H9 (cell line): ENCODE data around the gene BACE2. TPM values are rescaled to one million over a fixed set of nuclear protein-coding genes. Genes with fewer than 3 reads are reported as not detected.

Experiments used
- DNase-seq: peaks from one replicate; pipeline ENCODE4 v3.0.0-alpha.2; 2017
- H2AFZ ChIP-seq: one replicate; pipeline ENCODE4 v1.6.1; 2013; ENCODE audit warnings: mild to moderate bottlenecking, low read length, control low read depth, moderate library complexity
- H2AK5ac ChIP-seq: 2 replicates; pipeline ENCODE4 v1.6.1; 2013; ENCODE audit warnings: low read length, control low read depth, mixed read lengths; ENCODE audit not compliant: insufficient read length
- H2BK120ac ChIP-seq: one replicate; pipeline ENCODE4 v1.6.1; 2013; ENCODE audit warnings: low read depth, mild to moderate bottlenecking, low read length, control low read depth, inconsistent platforms; ENCODE audit not compliant: poor library complexity, severe bottlenecking
- H2BK12ac ChIP-seq: 2 replicates; pipeline ENCODE4 v1.6.1; 2013; ENCODE audit warnings: low read length, control low read depth, mixed read lengths, low read depth; ENCODE audit not compliant: insufficient read length
- H2BK15ac ChIP-seq: 2 replicates; pipeline ENCODE4 v1.6.1; 2013; ENCODE audit warnings: low read depth, low read length, control low read depth
- H2BK20ac ChIP-seq: one replicate; pipeline ENCODE4 v1.6.1; 2013; ENCODE audit warnings: low read depth, mild to moderate bottlenecking, low read length, control low read depth, inconsistent platforms; ENCODE audit not compliant: poor library complexity, severe bottlenecking
- H2BK5ac ChIP-seq: 2 replicates; pipeline ENCODE4 v1.6.1; 2013; ENCODE audit warnings: low read length, control low read depth, mixed read lengths; ENCODE audit not compliant: insufficient read length
- H3K14ac ChIP-seq: 2 replicates; pipeline ENCODE4 v1.6.1; 2013; ENCODE audit warnings: low read length, control low read depth; ENCODE audit not compliant: insufficient read depth
- H3K18ac ChIP-seq: 2 replicates; pipeline ENCODE4 v1.6.1; 2013; ENCODE audit warnings: low read depth, mild to moderate bottlenecking, mixed read lengths, low read length, control low read depth; ENCODE audit not compliant: insufficient read length
- H3K23ac ChIP-seq: 2 replicates; pipeline ENCODE4 v1.6.1; 2013; ENCODE audit warnings: low read length, control low read depth, mixed read lengths, low read depth; ENCODE audit not compliant: insufficient read length
- H3K23me2 ChIP-seq: 2 replicates; pipeline ENCODE4 v1.6.1; 2013; ENCODE audit warnings: low read depth, mild to moderate bottlenecking, mixed read lengths, low read length, control low read depth; ENCODE audit not compliant: insufficient read length, poor library complexity, severe bottlenecking
- H3K27ac ChIP-seq: 2 replicates; pipeline ENCODE4 v1.5.1; 2013; ENCODE audit warnings: low read length, control low read depth, mixed read lengths, low read depth; ENCODE audit not compliant: insufficient read length
- H3K27me3 ChIP-seq: 2 replicates; pipeline ENCODE4 v1.6.1; 2013; ENCODE audit warnings: low read length, control low read depth, inconsistent platforms; ENCODE audit not compliant: insufficient read depth
- H3K4ac ChIP-seq: 2 replicates; pipeline ENCODE4 v1.6.1; 2013; ENCODE audit warnings: low read depth, mild to moderate bottlenecking, control low read depth, inconsistent platforms, low read length, moderate library complexity
- H3K4me1 ChIP-seq: 2 replicates; pipeline ENCODE4 v1.6.1; 2013; ENCODE audit warnings: low read length, control low read depth, inconsistent platforms; ENCODE audit not compliant: insufficient read depth
- H3K4me2 ChIP-seq: 2 replicates; pipeline ENCODE4 v1.6.1; 2013; ENCODE audit warnings: low read length, control low read depth, mixed read lengths; ENCODE audit not compliant: insufficient read length, insufficient read depth
- H3K56ac ChIP-seq: 2 replicates; pipeline ENCODE4 v1.6.1; 2013; ENCODE audit warnings: low read depth, mild to moderate bottlenecking, mixed read lengths, low read length, control low read depth; ENCODE audit not compliant: insufficient read length
- H3K79me1 ChIP-seq: 2 replicates; pipeline ENCODE4 v1.6.1; 2013; ENCODE audit warnings: low read depth, mild to moderate bottlenecking, moderate library complexity, low read length, control low read depth, inconsistent platforms; ENCODE audit not compliant: insufficient read depth, poor library complexity, severe bottlenecking
- H3K79me2 ChIP-seq: 2 replicates; pipeline ENCODE4 v1.6.1; 2013; ENCODE audit warnings: low read length, control low read depth, inconsistent platforms; ENCODE audit not compliant: insufficient read depth
- H3K9ac ChIP-seq: 2 replicates; pipeline ENCODE4 v1.6.1; 2013; ENCODE audit warnings: low read length, control low read depth, mixed read lengths; ENCODE audit not compliant: insufficient read length; ENCODE audit errors: extremely low read depth
- H3K9me3 ChIP-seq: one replicate; pipeline ENCODE4 v1.6.1; 2013; ENCODE audit warnings: low read depth, low read length, inconsistent platforms; ENCODE audit not compliant: control insufficient read depth
- H3T11ph ChIP-seq: one replicate; pipeline ENCODE4 v1.6.1; 2013; ENCODE audit warnings: mild to moderate bottlenecking, low read length, control low read depth, inconsistent platforms
- H4K20me1 ChIP-seq: one replicate; pipeline ENCODE4 v1.6.1; 2013; ENCODE audit not compliant: control insufficient read depth, insufficient read length, insufficient read depth
- H4K5ac ChIP-seq: 2 replicates; pipeline ENCODE4 v1.6.1; 2013; ENCODE audit warnings: low read depth, mild to moderate bottlenecking, mixed read lengths, low read length, control low read depth; ENCODE audit not compliant: insufficient read length
- H4K8ac ChIP-seq: replicated peaks from 2 replicates; pipeline ENCODE4 v1.6.1; 2013; ENCODE audit warnings: low read length, control low read depth, mixed read lengths, low read depth; ENCODE audit not compliant: insufficient read length
- H4K91ac ChIP-seq: 2 replicates; pipeline ENCODE4 v1.6.1; 2013; ENCODE audit warnings: low read depth, mild to moderate bottlenecking, moderate library complexity, mixed read lengths, low read length, control low read depth; ENCODE audit not compliant: insufficient read length
- H3K27ac Mint-ChIP-seq, 3 experiments: 2 replicates in 2 of 3; 3 replicates in 1 of 3; pipeline ENCODE4 v1.8.0; 2020 to 2021; ENCODE audit warnings: mixed read lengths in 3 of 3, mild to moderate bottlenecking in 1 of 3, moderate library complexity in 1 of 3
- H3K27me3 Mint-ChIP-seq: 2 replicates; pipeline ENCODE4 v1.8.0; 2021; ENCODE audit warnings: low read depth, mild to moderate bottlenecking, moderate library complexity, mixed read lengths
- H3K36me3 Mint-ChIP-seq, 3 experiments: 2 replicates in 2 of 3; 3 replicates in 1 of 3; pipeline ENCODE4 v1.8.0; 2020 to 2021; ENCODE audit warnings: low read depth in 3 of 3, mixed read lengths in 3 of 3; ENCODE audit not compliant: insufficient read depth in 1 of 3
- H3K4me1 Mint-ChIP-seq, 2 experiments: 2 replicates each; pipeline ENCODE4 v1.8.0; 2020; ENCODE audit warnings: mixed read lengths in 2 of 2
- H3K4me3 Mint-ChIP-seq, 2 experiments: 2 replicates in 1 of 2; 3 replicates in 1 of 2; pipeline ENCODE4 v1.8.0; 2020 to 2021; ENCODE audit warnings: mild to moderate bottlenecking in 2 of 2, mixed read lengths in 2 of 2, moderate library complexity in 1 of 2
- H3K9me3 Mint-ChIP-seq, 2 experiments: 2 replicates in 1 of 2; 3 replicates in 1 of 2; pipeline ENCODE4 v1.8.0; 2020; ENCODE audit warnings: mild to moderate bottlenecking in 2 of 2, mixed read lengths in 2 of 2, moderate library complexity in 1 of 2
- WGBS: extraction: QIAGEN DNeasy Blood & Tissue Kit; methylation state at CpG from one replicate; pipeline ENCODE4 v1.1.7; 2013; ENCODE audit warnings: missing lambda C conversion rate, low lambda C conversion rate, mixed read lengths; ENCODE audit not compliant: insufficient read length; ENCODE audit errors: extremely low coverage; 5-methylcytosine and 5-hydroxymethylcytosine counted together
- total RNA-seq: library from RNA; stranded (reverse); gene quantifications from 2 replicates; pipeline ENCODE4 v1.2.1, GENCODE V29; 2021
- TF ChIP-seq, protein P1 (sequence below): fragments of 200-600 bp; sonication (generic); conservative IDR thresholded peaks from 3 replicates; pipeline ENCODE4 v1.8.0; 2021; ENCODE audit warnings: antibody characterized with exemption, mild to moderate bottlenecking

BACE2 gene
- total RNA-seq, 1 experiment from 2014 or later: 8.0 TPM

DNA sequence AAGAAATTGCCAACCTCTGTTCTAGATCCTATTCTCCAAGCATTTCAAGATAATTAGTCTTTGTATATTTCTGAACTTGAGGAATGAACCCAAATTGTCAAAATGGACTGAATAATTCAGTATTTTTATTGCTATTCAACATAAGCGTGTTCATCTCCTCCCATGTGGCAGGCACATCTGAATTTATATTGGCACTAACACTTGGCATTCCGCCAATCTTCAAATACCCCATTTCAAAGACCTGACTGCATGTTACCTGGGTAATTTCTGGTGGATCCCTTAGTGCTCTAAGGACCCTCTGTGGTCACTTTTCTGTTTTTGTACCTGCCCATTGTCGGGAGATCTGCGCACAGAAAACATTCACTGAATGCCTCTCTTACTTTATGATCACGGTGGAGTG lies 66.6 kb downstream of the BACE2 start:
- TF ChIP-seq, protein P1, sequence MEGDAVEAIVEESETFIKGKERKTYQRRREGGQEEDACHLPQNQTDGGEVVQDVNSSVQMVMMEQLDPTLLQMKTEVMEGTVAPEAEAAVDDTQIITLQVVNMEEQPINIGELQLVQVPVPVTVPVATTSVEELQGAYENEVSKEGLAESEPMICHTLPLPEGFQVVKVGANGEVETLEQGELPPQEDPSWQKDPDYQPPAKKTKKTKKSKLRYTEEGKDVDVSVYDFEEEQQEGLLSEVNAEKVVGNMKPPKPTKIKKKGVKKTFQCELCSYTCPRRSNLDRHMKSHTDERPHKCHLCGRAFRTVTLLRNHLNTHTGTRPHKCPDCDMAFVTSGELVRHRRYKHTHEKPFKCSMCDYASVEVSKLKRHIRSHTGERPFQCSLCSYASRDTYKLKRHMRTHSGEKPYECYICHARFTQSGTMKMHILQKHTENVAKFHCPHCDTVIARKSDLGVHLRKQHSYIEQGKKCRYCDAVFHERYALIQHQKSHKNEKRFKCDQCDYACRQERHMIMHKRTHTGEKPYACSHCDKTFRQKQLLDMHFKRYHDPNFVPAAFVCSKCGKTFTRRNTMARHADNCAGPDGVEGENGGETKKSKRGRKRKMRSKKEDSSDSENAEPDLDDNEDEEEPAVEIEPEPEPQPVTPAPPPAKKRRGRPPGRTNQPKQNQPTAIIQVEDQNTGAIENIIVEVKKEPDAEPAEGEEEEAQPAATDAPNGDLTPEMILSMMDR: no peak
- Histone ChIP-seq H3K79me2 (no peaks in the 10 kb centered on the region), H4K91ac (no peak overlapping the region), H2BK20ac (no peak overlapping the region), H3K9me3 (no peaks in the 10 kb centered on the region), H3K4ac (no peak overlapping the region), H3K14ac (no peak overlapping the region), H4K8ac (no peak overlapping the region), H2BK12ac (no peak overlapping the region), H3K4me2 (no peak overlapping the region), H2BK120ac (no peak overlapping the region), H2AK5ac (no peak overlapping the region), H3K27me3 (no peaks in the 10 kb centered on the region), H2BK5ac (no peak overlapping the region), H3K27ac (no peak overlapping the region), H3T11ph (no peak overlapping the region), H3K23ac (no peak overlapping the region), H3K9ac (no peak overlapping the region), H2BK15ac (no peak overlapping the region), H4K5ac (no peak overlapping the region), H2AFZ (no peak overlapping the region), H3K23me2 (no peaks in the 10 kb centered on the region), H3K4me1 (no peaks in the 10 kb centered on the region), H4K20me1 (no peaks in the 10 kb centered on the region), H3K18ac (no peak overlapping the region), H3K79me1 (no peaks in the 10 kb centered on the region), H3K56ac (no peak overlapping the region)
- no peak overlapping the region for H3K4me3 Mint-ChIP-seq
- H3K4me1 Mint-ChIP-seq: peaks cover 7 to 10% of the 10 kb centered on the region in 2 experiments
- H3K36me3 Mint-ChIP-seq: peaks cover 1 to 8% (median 7%) of the 10 kb centered on the region in 3 experiments
- H3K27ac Mint-ChIP-seq: no peak overlapping the region
- no peak for DNase-seq
- no CpG with 5 or more reads among the region's 5 CpGs for WGBS
- H3K9me3 Mint-ChIP-seq: no peaks in the 10 kb centered on the region; a peak in 1 of 5 replicates
- H3K27me3 Mint-ChIP-seq: no peaks in the 10 kb centered on the region; the same call in 1 of the 2 replicates
